Gastroesophageal sphincter (tissue), 3 donors: ENCODE data around the gene TSPOAP1.

ENCODE experiments used
- POLR2A ChIP-seq, 2 donors: fragments of 450-650 bp; IDR thresholded peaks; one replicate each; pipeline ENCODE4 v1.6.1; 2017; ENCODE audit warnings: antibody characterized with exemption in 2 of 2, mild to moderate bottlenecking in 2 of 2, moderate library complexity in 1 of 2
- TF ChIP-seq, protein P1 (sequence below), 4 experiments: fragments of 200-600 bp in 2 of 4; fragments of 450-650 bp in 2 of 4; sonication (generic) in 1 of 4; IDR thresholded peaks; one replicate each; pipeline ENCODE4 v1.5.1; 2017 to 2019; ENCODE audit warnings: antibody characterized with exemption in 4 of 4, mild to moderate bottlenecking in 2 of 4, moderate library complexity in 2 of 4

DNA sequence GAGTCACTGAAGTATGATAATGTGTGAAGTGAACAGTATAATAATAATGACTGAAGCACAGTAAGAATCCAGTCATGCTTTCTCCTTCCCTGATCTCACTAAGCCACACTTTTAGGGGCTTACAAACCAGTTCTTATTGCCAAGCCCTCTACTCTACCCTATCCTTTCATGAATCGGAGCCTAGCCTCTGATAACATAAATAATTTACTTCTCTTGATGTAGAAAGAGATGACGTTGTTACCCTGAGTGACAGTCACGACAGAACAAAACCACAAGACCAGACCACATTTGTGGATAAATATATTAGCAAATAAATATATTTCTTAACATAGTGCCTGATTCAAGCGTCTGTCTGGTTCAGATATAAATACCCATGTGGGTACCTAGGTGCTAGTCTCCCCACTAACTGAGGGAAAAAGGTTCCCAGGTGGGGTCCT lies 24.8 kb upstream of the TSPOAP1 start:
- TF ChIP-seq, protein P1, sequence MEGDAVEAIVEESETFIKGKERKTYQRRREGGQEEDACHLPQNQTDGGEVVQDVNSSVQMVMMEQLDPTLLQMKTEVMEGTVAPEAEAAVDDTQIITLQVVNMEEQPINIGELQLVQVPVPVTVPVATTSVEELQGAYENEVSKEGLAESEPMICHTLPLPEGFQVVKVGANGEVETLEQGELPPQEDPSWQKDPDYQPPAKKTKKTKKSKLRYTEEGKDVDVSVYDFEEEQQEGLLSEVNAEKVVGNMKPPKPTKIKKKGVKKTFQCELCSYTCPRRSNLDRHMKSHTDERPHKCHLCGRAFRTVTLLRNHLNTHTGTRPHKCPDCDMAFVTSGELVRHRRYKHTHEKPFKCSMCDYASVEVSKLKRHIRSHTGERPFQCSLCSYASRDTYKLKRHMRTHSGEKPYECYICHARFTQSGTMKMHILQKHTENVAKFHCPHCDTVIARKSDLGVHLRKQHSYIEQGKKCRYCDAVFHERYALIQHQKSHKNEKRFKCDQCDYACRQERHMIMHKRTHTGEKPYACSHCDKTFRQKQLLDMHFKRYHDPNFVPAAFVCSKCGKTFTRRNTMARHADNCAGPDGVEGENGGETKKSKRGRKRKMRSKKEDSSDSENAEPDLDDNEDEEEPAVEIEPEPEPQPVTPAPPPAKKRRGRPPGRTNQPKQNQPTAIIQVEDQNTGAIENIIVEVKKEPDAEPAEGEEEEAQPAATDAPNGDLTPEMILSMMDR (IDR thresholded peaks at IDR 0.05), result no peak
- TF ChIP-seq POLR2A (IDR thresholded peaks at IDR 0.05), result no peak
